ENCODE measurements around the gene MAPK8IP1.

MAPK8IP1 gene

GRCh38 chr11:45846974-45847910 is 38.2 kb upstream of the MAPK8IP1 start, which contains the start of gene CRY2:
Gene CRY2, plus strand, starts transcription at chr11:45847475. Its CDS starts 16 bp downstream, at chr11:45847491.
- Histone ChIP-seq H3K4me1 (ENCODE audit: insufficient read depth, insufficient read length) (peaks cover 5% of the 10 kb centered on the region), H3K9me3 (ENCODE audit: insufficient read depth, low read length) (no peaks in the 10 kb centered on the region), H3K27me3 (ENCODE audit: insufficient read depth, insufficient read length) (peaks cover 28% of the 10 kb centered on the region), H3K36me3 (ENCODE audit: insufficient read depth, insufficient read length, low read length) (no peaks in the 10 kb centered on the region), H3K4me3 (ENCODE audit: insufficient read length, low read depth) (peak within 1 kb of the TSS; percentile 95), H3K9ac (ENCODE audit: insufficient read length, low read depth) (peak within 1 kb of the TSS; percentile 91)
- DNase-seq (ENCODE audit: low read depth, low spot score): peak; percentile 99
- TF ChIP-seq ZNF274 (IDR thresholded peaks at IDR 0.05; ENCODE audit: low read depth, low read length) (no peak), YY1 (IDR thresholded peaks at IDR 0.05; ENCODE audit: insufficient read depth, insufficient read length) (peak; percentile 79)

GRCh38 chr11:45847911-45848316 is 37.5 kb upstream of the MAPK8IP1 start:
- peak overlapping the region; percentile 91 for H3K9ac ChIP-seq (ENCODE audit: insufficient read length, low read depth)
- peaks cover 8% of the 10 kb centered on the region for H3K4me1 ChIP-seq (ENCODE audit: insufficient read depth, insufficient read length)
- H3K27me3 ChIP-seq (ENCODE audit: insufficient read depth, insufficient read length): peaks cover 28% of the 10 kb centered on the region
- peak overlapping the region; percentile 95 for H3K4me3 ChIP-seq (ENCODE audit: insufficient read length, low read depth)
- peak; percentile 64 for DNase-seq (ENCODE audit: low read depth, low spot score)
- no peaks in the 10 kb centered on the region for H3K9me3 ChIP-seq (ENCODE audit: insufficient read depth, low read length)
- no peaks in the 10 kb centered on the region for H3K36me3 ChIP-seq (ENCODE audit: insufficient read depth, insufficient read length, low read length)
- TF ChIP-seq YY1 (IDR thresholded peaks at IDR 0.05; ENCODE audit: insufficient read depth, insufficient read length) (no peak), SUZ12 (IDR thresholded peaks at IDR 0.05; ENCODE audit: extremely low read depth, insufficient read depth, insufficient read length) (peak; percentile 42), ZNF274 (IDR thresholded peaks at IDR 0.05; ENCODE audit: low read depth, low read length) (no peak)

GRCh38 chr11:45848654-45849081 is 36.8 kb upstream of the MAPK8IP1 start:
- peak overlapping the region; percentile 95 for H3K4me3 ChIP-seq (ENCODE audit: insufficient read length, low read depth)
- no peak for TF ChIP-seq YY1 (IDR thresholded peaks at IDR 0.05; ENCODE audit: insufficient read depth, insufficient read length)
- TF ChIP-seq ZNF274 (IDR thresholded peaks at IDR 0.05; ENCODE audit: low read depth, low read length): no peak
- no peak for TF ChIP-seq SUZ12 (IDR thresholded peaks at IDR 0.05; ENCODE audit: extremely low read depth, insufficient read depth, insufficient read length)
- peaks cover 23% of the 10 kb centered on the region for H3K27me3 ChIP-seq (ENCODE audit: insufficient read depth, insufficient read length)
- no peaks in the 10 kb centered on the region for H3K9me3 ChIP-seq (ENCODE audit: insufficient read depth, low read length)
- H3K36me3 ChIP-seq (ENCODE audit: insufficient read depth, insufficient read length, low read length): peaks cover under 1% of the 10 kb centered on the region
- peaks cover 12% of the 10 kb centered on the region for H3K4me1 ChIP-seq (ENCODE audit: insufficient read depth, insufficient read length)
- H3K9ac ChIP-seq (ENCODE audit: insufficient read length, low read depth): peak overlapping the region; percentile 8
- DNase-seq (ENCODE audit: low read depth, low spot score): no peak

- Histone ChIP-seq H3K9me3 (ENCODE audit: insufficient read depth, low read length) (no peaks in the 10 kb centered on the region), H3K4me1 (ENCODE audit: insufficient read depth, insufficient read length) (peaks cover 21% of the 10 kb centered on the region), H3K4me3 (ENCODE audit: insufficient read length, low read depth) (no peak overlapping the region), H3K9ac (ENCODE audit: insufficient read length, low read depth) (no peak overlapping the region), H3K27me3 (ENCODE audit: insufficient read depth, insufficient read length) (peaks cover 16% of the 10 kb centered on the region), H3K36me3 (ENCODE audit: insufficient read depth, insufficient read length, low read length) (peaks cover 4% of the 10 kb centered on the region)
- TF ChIP-seq ZNF274 (IDR thresholded peaks at IDR 0.05; ENCODE audit: low read depth, low read length) (no peak), SUZ12 (IDR thresholded peaks at IDR 0.05; ENCODE audit: extremely low read depth, insufficient read depth, insufficient read length) (no peak), YY1 (IDR thresholded peaks at IDR 0.05; ENCODE audit: insufficient read depth, insufficient read length) (no peak)
- no peak for DNase-seq (ENCODE audit: low read depth, low spot score)
Observed at GRCh38 chr11:45850446-45850845, 35.0 kb upstream of the MAPK8IP1 start.

GRCh38 chr11:45851228-45851627 is 34.2 kb upstream of the MAPK8IP1 start:
- Histone ChIP-seq H3K4me1 (ENCODE audit: insufficient read depth, insufficient read length) (peaks cover 23% of the 10 kb centered on the region), H3K9me3 (ENCODE audit: insufficient read depth, low read length) (no peaks in the 10 kb centered on the region), H3K27me3 (ENCODE audit: insufficient read depth, insufficient read length) (peaks cover 8% of the 10 kb centered on the region), H3K36me3 (ENCODE audit: insufficient read depth, insufficient read length, low read length) (peaks cover 8% of the 10 kb centered on the region), H3K9ac (ENCODE audit: insufficient read length, low read depth) (no peak overlapping the region), H3K4me3 (ENCODE audit: insufficient read length, low read depth) (no peak overlapping the region)
- TF ChIP-seq ZNF274 (IDR thresholded peaks at IDR 0.05; ENCODE audit: low read depth, low read length) (no peak), SUZ12 (IDR thresholded peaks at IDR 0.05; ENCODE audit: extremely low read depth, insufficient read depth, insufficient read length) (no peak), YY1 (IDR thresholded peaks at IDR 0.05; ENCODE audit: insufficient read depth, insufficient read length) (no peak)
- DNase-seq (ENCODE audit: low read depth, low spot score): no peak

GRCh38 chr11:45852018-45852711 is 33.3 kb upstream of the MAPK8IP1 start:
- no peaks in the 10 kb centered on the region for H3K27me3 ChIP-seq (ENCODE audit: insufficient read depth, insufficient read length)
- H3K36me3 ChIP-seq (ENCODE audit: insufficient read depth, insufficient read length, low read length): peaks cover 14% of the 10 kb centered on the region
- DNase-seq (ENCODE audit: low read depth, low spot score): no peak
- no peaks in the 10 kb centered on the region for H3K9me3 ChIP-seq (ENCODE audit: insufficient read depth, low read length)
- H3K4me1 ChIP-seq (ENCODE audit: insufficient read depth, insufficient read length): peaks cover 25% of the 10 kb centered on the region
- no peak overlapping the region for H3K4me3 ChIP-seq (ENCODE audit: insufficient read length, low read depth)
- no peak overlapping the region for H3K9ac ChIP-seq (ENCODE audit: insufficient read length, low read depth)
- TF ChIP-seq SUZ12 (IDR thresholded peaks at IDR 0.05; ENCODE audit: extremely low read depth, insufficient read depth, insufficient read length) (no peak), YY1 (IDR thresholded peaks at IDR 0.05; ENCODE audit: insufficient read depth, insufficient read length) (no peak), ZNF274 (IDR thresholded peaks at IDR 0.05; ENCODE audit: low read depth, low read length) (no peak)

- no peak overlapping the region for H3K9ac ChIP-seq (ENCODE audit: insufficient read length, low read depth)
- no peaks in the 10 kb centered on the region for H3K27me3 ChIP-seq (ENCODE audit: insufficient read depth, insufficient read length)
- no peak for TF ChIP-seq YY1 (IDR thresholded peaks at IDR 0.05; ENCODE audit: insufficient read depth, insufficient read length)
- TF ChIP-seq ZNF274 (IDR thresholded peaks at IDR 0.05; ENCODE audit: low read depth, low read length): no peak
- no peak for TF ChIP-seq SUZ12 (IDR thresholded peaks at IDR 0.05; ENCODE audit: extremely low read depth, insufficient read depth, insufficient read length)
- peaks cover 17% of the 10 kb centered on the region for H3K36me3 ChIP-seq (ENCODE audit: insufficient read depth, insufficient read length, low read length)
- peaks cover 25% of the 10 kb centered on the region for H3K4me1 ChIP-seq (ENCODE audit: insufficient read depth, insufficient read length)
- no peaks in the 10 kb centered on the region for H3K9me3 ChIP-seq (ENCODE audit: insufficient read depth, low read length)
- H3K4me3 ChIP-seq (ENCODE audit: insufficient read length, low read depth): no peak overlapping the region
- DNase-seq (ENCODE audit: low read depth, low spot score): no peak
Observed at GRCh38 chr11:45852712-45853101, 32.7 kb upstream of the MAPK8IP1 start.
